GM19043 (cell line): ENCODE results near the gene FAM240A.

Experiments
- ATAC-seq: cut with Tn5 transposase; IDR thresholded peaks from one replicate; pipeline ENCODE4 v1.9.1; 2021; ENCODE audit warnings: low read depth; ENCODE audit not compliant: unreplicated experiment

FAM240A gene

DNA sequence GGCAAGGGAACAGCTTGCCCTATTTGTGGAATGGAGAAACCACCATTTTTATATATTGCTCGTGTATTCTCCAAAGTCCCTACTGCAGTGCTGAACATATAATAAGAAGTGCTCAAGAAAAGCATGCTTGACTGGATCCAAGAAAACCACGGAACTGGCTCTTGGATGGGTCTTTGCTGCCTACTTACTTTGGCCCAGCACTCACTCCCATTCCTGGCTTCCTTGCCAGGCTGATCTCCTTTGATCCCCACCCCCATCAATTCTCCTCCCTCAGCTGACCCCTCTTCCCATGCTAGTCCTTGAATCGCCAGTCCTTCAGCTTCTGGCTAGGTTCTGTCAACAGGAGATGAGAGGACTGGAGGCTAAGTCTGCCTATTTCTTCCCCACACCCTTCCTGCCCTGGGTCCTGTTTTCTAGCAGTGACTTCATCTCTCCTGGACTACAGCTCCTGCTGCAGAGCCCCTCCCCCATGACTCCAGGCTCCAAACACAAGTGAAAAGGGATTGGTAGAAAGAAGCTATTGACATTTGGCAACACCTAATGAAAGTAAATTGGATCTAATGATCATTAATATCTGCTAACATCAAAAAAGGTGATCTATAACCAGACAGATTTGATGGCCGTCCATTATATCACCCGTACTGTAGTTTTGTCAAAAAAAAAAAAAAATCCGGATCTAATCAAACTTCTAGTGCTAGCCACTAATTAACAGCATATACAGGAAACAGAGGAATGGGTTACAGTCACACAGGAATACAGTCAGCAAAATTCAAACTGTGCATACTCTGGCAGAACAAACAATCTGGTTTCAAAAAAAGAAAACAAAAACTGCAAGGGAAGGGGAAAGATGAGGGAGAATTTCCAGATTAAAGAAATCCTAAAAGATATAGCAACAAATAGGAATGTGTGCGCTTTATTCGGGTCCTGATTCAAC, 7.8 kb downstream of the FAM240A start:
- ATAC-seq = no peak

DNA sequence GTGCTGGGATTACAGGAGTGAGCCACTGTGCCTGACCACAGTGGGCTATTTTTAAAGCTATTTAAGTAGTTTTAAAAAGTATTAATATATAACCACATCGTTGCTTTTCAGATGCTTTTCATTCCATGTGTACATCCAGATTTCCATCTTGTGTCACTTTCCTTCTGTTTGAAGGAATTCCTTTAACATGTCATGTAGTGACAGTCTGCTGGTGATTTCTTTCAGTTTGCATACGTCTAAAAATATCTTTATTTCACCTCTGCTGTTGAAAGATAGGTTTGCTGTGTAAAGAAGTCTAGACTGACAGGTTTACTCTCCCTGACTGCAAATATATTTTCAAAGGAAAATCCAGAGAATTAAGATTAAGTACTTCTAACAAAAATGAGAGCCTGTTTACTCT, 12.2 kb downstream of the FAM240A start:
- ATAC-seq = no peak

DNA sequence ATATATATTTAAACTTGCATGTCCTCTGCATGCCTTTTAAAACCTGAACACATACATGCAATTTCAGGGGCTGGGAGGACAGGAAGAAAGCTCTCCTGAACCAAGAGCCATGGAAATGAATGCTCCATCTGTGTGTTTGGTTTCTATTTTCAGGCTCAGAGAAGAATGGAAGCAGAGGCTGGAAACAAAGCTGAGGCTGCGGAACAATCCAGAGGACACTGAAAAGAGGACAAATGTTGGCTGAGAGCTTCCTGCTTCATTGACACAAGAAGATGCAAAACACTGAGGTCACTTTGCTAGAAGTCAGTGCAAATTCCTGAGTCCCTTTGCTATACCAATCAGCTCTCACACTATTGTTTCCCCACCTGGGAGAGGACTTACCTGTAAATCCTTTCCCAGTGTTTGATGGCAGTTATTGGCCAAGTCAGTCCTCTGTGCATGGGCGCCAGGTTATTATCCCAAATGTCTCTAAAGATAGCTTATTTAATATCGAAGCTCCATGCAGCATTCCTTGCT, 12.7 kb downstream of the FAM240A start:
- no peak for ATAC-seq

DNA sequence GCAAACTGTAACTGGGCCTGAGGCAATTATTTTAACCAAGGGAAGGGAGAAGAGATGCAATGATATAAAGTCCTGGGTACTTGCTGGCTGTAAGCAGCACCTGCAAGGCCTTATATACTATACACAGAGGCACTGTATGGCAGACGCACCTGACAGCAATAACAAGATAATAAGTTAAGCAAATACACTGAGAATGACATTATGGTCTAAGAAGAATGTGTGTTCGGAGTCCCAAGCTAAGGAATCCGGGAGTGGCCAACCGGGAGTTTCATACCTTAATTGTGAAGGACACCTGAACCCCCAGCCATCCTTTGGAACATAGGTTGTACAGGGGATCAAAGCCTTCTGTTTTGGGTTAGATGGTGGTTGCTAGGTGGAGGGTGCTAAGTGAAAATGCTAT, 13.7 kb downstream of the FAM240A start:
- no peak for ATAC-seq

DNA sequence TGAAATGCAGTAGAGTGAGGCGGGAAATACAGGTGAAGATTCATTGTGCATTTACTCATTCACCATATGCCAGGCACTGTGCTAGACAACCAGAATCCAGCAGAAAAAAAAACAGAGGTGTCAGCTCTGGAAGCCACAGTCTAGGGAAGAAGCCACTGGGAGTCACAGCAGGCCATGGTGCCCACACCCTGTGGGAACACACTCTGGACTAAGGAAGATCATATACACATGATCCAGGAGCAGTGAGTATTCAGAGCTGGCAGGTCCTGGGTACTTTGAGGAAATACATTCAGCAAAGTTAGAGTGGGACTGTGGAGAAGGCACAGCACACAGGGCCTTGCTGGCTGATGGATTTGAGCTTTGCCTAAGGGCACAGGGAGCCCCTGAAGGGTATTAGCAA, 14.8 kb downstream of the FAM240A start:
- ATAC-seq = no peak

GRCh38 chr3:46628901-46629369, 16.6 kb downstream of the FAM240A start:
- no peak for ATAC-seq

- peak; percentile 86 for ATAC-seq
Observed at GRCh38 chr3:46629551-46630517, 17.5 kb downstream of the FAM240A start.

DNA sequence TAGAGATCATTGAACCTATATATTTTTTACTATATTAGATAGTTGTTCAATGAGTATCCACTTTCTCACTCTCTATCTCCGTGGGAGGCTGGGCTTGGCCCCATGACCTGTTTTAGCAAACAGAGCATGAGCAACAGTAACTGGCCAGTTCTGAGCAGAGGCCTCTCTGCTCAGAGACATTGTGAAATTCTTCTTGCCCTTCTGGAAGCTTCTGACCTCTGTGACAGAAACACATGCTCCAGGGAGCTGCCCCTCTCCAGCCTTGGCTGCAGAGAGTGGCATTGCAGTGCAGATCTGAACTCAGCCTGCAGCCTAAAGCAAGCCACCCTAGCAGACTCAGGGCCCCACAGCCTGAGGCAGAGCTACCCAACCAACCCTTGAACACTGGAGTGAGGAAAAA, 20.5 kb downstream of the FAM240A start:
- no peak for ATAC-seq

DNA sequence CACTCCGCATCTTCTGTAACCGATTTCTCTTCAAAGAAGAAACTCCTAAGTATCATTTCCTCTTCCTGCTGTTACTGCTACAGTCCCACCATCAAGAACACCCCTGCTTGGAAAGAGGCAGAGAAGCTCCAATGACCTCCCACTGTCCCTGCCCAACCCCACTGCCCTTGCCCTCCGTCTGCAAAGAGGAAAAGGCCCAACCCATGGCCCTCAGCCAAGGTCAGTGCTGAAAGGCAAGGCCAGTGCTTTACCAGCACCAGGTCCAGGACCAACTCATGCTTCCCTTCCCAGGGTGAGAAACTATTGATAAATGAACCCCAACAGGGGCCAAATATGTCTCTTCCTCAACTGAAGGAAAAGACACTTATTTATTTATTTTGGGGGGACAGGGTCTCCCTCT, 22.5 kb downstream of the FAM240A start:
- no peak for ATAC-seq

- ATAC-seq = no peak
Observed at GRCh38 chr3:46639221-46639620, 26.9 kb downstream of the FAM240A start.

DNA sequence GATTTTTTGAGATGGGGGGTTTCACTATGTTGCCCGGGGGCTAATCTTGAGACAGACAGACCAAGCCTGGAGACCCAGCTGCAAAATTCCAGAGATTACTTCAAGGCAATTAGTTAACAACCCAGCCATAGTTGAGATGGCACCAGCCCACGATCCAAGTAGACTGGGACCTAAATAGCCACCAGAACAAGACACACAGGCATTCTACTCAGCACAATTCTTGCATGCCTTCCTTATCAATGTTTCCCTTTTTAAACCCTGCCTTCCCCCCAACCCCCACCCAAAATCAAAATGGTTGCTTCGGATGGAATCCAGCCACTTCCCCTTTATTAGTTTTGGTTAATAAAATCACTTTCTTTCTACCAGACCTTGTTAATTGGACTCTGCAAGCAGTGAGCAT, 28.6 kb downstream of the FAM240A start:
- ATAC-seq = no peak

DNA sequence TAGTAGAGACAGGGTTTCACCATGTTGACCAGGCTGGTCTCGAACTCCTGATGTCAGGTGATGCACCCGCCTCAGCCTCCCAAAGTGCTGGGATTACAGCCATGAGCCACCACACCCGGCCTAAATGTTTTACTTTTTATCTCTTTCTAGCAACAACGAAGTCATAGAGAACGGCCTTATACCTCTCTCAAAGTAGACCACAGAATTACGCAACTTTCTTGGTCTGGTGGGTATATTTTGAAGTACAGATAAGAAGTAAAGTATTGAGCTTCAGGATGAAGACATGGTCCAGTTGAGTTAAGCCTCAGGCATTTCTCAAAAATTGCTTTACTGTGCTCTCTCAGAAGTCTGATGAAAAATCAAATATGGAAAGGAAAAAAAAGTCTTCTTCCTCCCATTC, 30.6 kb downstream of the FAM240A start:
- no peak for ATAC-seq

GRCh38 chr3:46643701-46644100, 31.4 kb downstream of the FAM240A start:
- no peak for ATAC-seq

GRCh38 chr3:46646700-46647099, 34.4 kb downstream of the FAM240A start:
- ATAC-seq = no peak

DNA sequence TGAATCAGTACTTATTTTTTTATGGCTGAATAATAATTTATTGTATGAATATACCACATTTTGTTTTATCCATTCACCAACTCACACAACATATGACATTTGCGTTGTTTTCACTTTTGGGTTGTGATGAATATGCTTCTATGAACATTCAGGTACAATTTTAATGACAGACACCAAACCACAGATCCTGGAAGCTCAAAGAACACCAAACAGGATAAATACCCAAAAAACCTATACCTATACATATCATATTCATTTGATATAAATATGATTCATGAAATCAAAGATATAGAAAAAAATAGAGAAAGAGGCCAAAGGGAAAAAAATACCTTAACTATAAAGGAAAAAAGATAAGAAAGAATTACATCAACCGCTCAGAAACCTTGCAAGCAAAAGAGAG, 35.8 kb downstream of the FAM240A start:
- no peak for ATAC-seq

- ATAC-seq = no peak
Observed at GRCh38 chr3:46649436-46649835, 37.1 kb downstream of the FAM240A start.

DNA sequence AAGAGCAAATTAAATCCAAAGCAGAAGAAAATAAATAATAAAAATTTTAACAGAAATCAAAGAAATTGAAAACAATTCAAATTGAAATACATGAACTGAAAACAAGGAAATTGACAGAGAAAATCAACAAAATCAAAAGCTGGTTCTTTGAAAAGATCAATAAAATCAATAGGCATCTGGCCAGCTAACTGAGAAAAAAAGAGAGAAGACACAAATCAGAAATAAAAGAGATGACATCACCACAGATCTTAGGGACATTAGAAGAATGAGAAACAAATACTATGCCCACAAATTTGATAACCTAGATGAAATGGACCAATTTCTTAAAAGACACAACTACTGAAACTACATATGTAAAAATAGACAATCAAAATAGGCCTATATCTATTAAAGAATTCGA, 38.8 kb downstream of the FAM240A start:
- no peak for ATAC-seq

DNA sequence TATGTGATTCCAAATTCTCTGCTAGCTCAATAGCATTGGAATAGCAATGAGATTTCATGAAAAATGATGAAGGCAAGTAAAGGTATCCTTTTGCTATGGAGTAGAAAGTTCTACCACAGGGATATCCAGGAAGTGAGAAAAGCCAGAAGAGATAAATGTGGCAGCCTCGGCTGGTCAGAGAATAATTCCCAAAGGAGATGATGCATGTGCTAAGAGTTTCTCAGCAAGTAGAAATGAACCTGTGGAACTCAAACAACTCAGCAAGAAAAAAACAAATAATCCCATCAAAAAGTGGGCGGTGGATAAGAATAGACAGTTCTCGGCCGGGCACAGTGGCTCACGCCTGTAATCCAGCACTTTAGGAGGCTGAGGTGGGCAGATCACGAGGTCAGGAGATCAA, 42.9 kb downstream of the FAM240A start:
- no peak for ATAC-seq

DNA sequence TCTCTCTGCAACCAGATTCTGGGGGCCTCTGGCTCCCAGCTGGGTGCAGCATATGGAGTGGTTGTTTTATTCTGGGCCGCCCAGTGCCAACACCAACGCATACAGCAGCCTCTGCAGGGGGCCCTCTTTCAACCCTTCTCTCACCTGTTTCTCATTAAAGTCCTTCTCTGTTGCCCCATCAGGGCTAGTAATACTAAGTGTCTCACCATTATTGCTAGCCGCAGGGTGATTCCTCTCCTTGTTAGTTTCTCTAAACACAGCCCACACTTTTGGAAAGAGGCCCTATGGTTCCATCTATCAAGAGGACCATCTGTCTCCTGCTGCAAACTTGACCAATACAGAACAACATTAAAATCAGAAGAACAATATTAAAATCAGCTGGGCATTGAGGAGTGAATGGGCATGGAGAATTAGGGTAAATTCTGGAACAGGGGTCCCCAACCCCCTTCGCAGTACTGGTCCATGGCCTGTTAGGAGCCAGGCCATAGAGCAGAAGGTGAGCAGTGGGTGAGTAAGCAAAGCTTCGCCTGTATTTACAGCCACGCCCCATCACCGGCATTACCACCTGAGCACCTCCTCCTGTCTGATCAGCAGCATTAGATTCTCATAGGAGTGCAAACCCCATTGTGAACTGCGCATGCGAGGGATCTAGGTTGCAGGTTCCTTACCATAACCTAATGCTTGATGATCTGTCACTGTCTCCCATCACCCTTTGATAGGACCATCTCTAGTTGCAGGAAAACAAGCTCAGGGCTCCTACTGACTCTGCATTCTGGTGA, 44.6 kb downstream of the FAM240A start:
- ATAC-seq = no peak

DNA sequence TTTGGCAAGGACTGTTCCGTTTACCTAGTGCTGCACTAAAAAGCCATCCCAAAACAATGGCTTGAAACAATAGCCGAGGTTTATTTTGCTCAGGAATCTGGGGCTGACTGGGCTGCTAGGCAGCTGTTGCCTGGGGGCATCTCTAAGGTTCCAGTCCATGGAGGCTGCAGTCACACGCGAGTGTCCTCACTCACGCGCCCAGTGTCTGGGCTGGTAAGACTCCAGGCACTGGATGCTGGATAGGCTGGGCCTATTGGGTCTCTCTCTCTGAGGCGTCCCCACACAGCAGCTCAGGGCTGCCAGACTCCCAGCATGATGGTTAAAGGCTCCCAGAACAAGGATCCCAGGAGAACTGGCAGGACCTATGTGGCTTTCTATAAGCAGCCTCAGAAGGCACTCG, 47.0 kb downstream of the FAM240A start:
- no peak for ATAC-seq
